ENCODE data around the gene MAGI2. TPM values are rescaled to one million over a fixed set of nuclear protein-coding genes. Genes with fewer than 3 reads are reported as not detected.

MAGI2 gene
- total RNA-seq, 1 experiment from 2014 or later: 0.22 TPM

- Histone ChIP-seq H3K4me2 (ENCODE audit: low read length) (no peak overlapping the region), H3K9ac (ENCODE audit: low read length) (no peak overlapping the region), H3K4me1 (ENCODE audit: control insufficient read depth in 1 of 2, insufficient read depth in 2 of 2, low read length in 2 of 2) (peaks cover 0 to 8% of the 10 kb centered on the region in 2 experiments; a peak in 3 of 4 replicates), H3K36me3 (ENCODE audit: control insufficient read depth in 1 of 2, insufficient read depth in 2 of 2, low read length in 2 of 2) (no peaks in the 10 kb centered on the region), H3K9me2 (ENCODE audit: insufficient read depth) (no peaks in the 10 kb centered on the region), H3K9me3 (ENCODE audit: control insufficient read depth in 1 of 2, insufficient read depth in 1 of 2, low read depth in 1 of 2, low read length in 2 of 2) (no peaks in the 10 kb centered on the region), H3K27ac (ENCODE audit: low read depth, low read length) (no peak overlapping the region), H3K27me3 (ENCODE audit: insufficient read depth, low read length) (peaks cover 12% of the 10 kb centered on the region; the same call in 1 of the 2 replicates), H2AFZ (ENCODE audit: low read depth, low read length, poor library complexity, severe bottlenecking) (peak overlapping the region; percentile 52), H4K20me1 (ENCODE audit: insufficient read depth) (no peaks in the 10 kb centered on the region), H3K4me3 (replicated peaks in 1 of 2; ENCODE audit: low read depth in 1 of 2, low read length in 2 of 2) (no peak overlapping the region), H3K79me2 (ENCODE audit: insufficient read depth, low read length) (no peaks in the 10 kb centered on the region)
- ChIA-PET RAD21 (ENCODE audit: low non-redundant PET in 1 of 2, low total read pairs in 2 of 2, uncharacterized antibody in 2 of 2, unreplicated experiment in 2 of 2) (interaction anchor here in 1 of 2 experiments (1.1 kb wide), 1 partner anchor 113 kb away, joined by 3 read pairs; no protein-coding TSS in a partner anchor), POLR2A (no interaction called here), CTCF (interaction anchor here (0.7 to 1.7 kb wide), 17 partner anchors 8 to 216 kb away, joined by 3 to 23 read pairs (median 4); no protein-coding TSS in a partner anchor)
- BruUV-seq (replicated peaks): no TSS peak
- intact Hi-C loops (cut with micrococcal nuclease): no loop called here
- ATAC-seq (no peak), DNase-seq (ENCODE audit: low read depth, low spot score) (no peak)
- TF ChIP-seq SIN3A (IDR thresholded peaks at IDR 0.05; ENCODE audit: low read depth) (no peak), ZNF274 (IDR thresholded peaks at IDR 0.05; ENCODE audit: low read depth, low read length) (no peak), FOSL1 (IDR thresholded peaks at IDR 0.05; ENCODE audit: low read depth) (no peak), ATF3 (IDR thresholded peaks at IDR 0.05) (no peak), SP1 (IDR thresholded peaks at IDR 0.05; ENCODE audit: low read depth) (no peak), RAD21 (IDR thresholded peaks at IDR 0.05; ENCODE audit: low read depth) (no peak), CTCF (IDR thresholded peaks at IDR 0.05 in 2 of 3, conservative IDR thresholded peaks at IDR 0.05 in 1 of 3; ENCODE audit: borderline replicate concordance in 1 of 3, insufficient read depth in 1 of 3, low read depth in 2 of 3, low read length in 2 of 3) (no peak), TCF7L2 (IDR thresholded peaks at IDR 0.05; ENCODE audit: borderline replicate concordance, extremely low read depth, insufficient read depth, insufficient read length) (no peak), CEBPB (IDR thresholded peaks at IDR 0.05; ENCODE audit: low read depth) (no peak), YY1 (IDR thresholded peaks at IDR 0.05; ENCODE audit: extremely low read depth, insufficient replicate concordance, low read depth, low read length) (no peak)
Measured at GRCh38 chr7:78020874-78021249, 1432.6 kb downstream of the MAGI2 start.
